Activated B cell treated with CpG ODN at 0.5 μM for 24 hours (primary cell): ENCODE data around the gene ROR1. TPM values are rescaled to one million over a fixed set of nuclear protein-coding genes. Genes with fewer than 3 reads are reported as not detected.

Source experiments
- ATAC-seq: fragments of 200-7000 bp; cut with Tn5 transposase; one replicate; pipeline ENCODE4 v1.10.0; 2021; ENCODE audit warnings: low read depth, mild to moderate bottlenecking, moderate library complexity
- CTCF ChIA-PET: fragments of 350-600 bp; sonication (Branson Sonifier 250); formaldehyde crosslinking; loops from one replicate; lab custom pipeline; 2021; ENCODE audit warnings: antibody characterized with exemption; lab: Charles Lee
- POLR2A ChIA-PET: fragments of 350-600 bp; sonication (Branson Sonifier 250); formaldehyde crosslinking; loops from one replicate; lab custom pipeline; 2021; ENCODE audit warnings: antibody characterized with exemption; lab: Charles Lee
- DNase-seq: peaks from one replicate; pipeline ENCODE4 v3.0.0; 2022
- H3K27ac Mint-ChIP-seq: one replicate; pipeline ENCODE4 v1.8.0; 2020; ENCODE audit warnings: mixed read lengths
- H3K27me3 Mint-ChIP-seq: one replicate; pipeline ENCODE4 v1.8.0; 2021; ENCODE audit warnings: mixed read lengths
- H3K36me3 Mint-ChIP-seq: one replicate; pipeline ENCODE4 v1.8.0; 2021; ENCODE audit warnings: low read depth, mixed read lengths
- H3K4me1 Mint-ChIP-seq: one replicate; pipeline ENCODE4 v1.8.0; 2021; ENCODE audit warnings: mixed read lengths
- H3K4me3 Mint-ChIP-seq: one replicate; pipeline ENCODE4 v1.8.0; 2020; ENCODE audit warnings: mild to moderate bottlenecking, mixed read lengths
- H3K9me3 Mint-ChIP-seq: one replicate; pipeline ENCODE4 v1.8.0; 2020; ENCODE audit warnings: mixed read lengths
- intact Hi-C: fragments of 100-400 bp; cut with micrococcal nuclease; formaldehyde crosslinking; loops from one replicate; pipeline ENCODE4 v1.15.1; 2024
- total RNA-seq: library from RNA; stranded (reverse); gene quantifications from 2 replicates; pipeline ENCODE4 v1.2.3, GENCODE V29; 2022
- TF ChIP-seq, protein P1 (sequence below): fragments of 200-600 bp; IDR thresholded peaks from one replicate; pipeline ENCODE4 v1.8.0; 2022; ENCODE audit warnings: antibody characterized with exemption, mild to moderate bottlenecking

The ROR1 gene
- total RNA-seq, 1 donor from 2014 or later: 2.2 TPM

GRCh38 chr1:63757334-63757733 is 16.5 kb upstream of the ROR1 start:
- no peaks in the 10 kb centered on the region for H3K9me3 Mint-ChIP-seq
- H3K4me3 Mint-ChIP-seq: no peak overlapping the region
- no peak for DNase-seq
- intact Hi-C loops: no loop called here
- ChIA-PET POLR2A (no interaction called here), CTCF (interaction anchor here (0.6 kb wide), 1 partner anchor 484 kb away, joined by 3 read pairs; no protein-coding TSS in a partner anchor)
- TF ChIP-seq, protein P1, sequence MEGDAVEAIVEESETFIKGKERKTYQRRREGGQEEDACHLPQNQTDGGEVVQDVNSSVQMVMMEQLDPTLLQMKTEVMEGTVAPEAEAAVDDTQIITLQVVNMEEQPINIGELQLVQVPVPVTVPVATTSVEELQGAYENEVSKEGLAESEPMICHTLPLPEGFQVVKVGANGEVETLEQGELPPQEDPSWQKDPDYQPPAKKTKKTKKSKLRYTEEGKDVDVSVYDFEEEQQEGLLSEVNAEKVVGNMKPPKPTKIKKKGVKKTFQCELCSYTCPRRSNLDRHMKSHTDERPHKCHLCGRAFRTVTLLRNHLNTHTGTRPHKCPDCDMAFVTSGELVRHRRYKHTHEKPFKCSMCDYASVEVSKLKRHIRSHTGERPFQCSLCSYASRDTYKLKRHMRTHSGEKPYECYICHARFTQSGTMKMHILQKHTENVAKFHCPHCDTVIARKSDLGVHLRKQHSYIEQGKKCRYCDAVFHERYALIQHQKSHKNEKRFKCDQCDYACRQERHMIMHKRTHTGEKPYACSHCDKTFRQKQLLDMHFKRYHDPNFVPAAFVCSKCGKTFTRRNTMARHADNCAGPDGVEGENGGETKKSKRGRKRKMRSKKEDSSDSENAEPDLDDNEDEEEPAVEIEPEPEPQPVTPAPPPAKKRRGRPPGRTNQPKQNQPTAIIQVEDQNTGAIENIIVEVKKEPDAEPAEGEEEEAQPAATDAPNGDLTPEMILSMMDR: no peak
- H3K27ac Mint-ChIP-seq: no peak overlapping the region
- H3K4me1 Mint-ChIP-seq: no peaks in the 10 kb centered on the region
- no peak for ATAC-seq
- no peaks in the 10 kb centered on the region for H3K27me3 Mint-ChIP-seq
- H3K36me3 Mint-ChIP-seq: no peaks in the 10 kb centered on the region

DNA sequence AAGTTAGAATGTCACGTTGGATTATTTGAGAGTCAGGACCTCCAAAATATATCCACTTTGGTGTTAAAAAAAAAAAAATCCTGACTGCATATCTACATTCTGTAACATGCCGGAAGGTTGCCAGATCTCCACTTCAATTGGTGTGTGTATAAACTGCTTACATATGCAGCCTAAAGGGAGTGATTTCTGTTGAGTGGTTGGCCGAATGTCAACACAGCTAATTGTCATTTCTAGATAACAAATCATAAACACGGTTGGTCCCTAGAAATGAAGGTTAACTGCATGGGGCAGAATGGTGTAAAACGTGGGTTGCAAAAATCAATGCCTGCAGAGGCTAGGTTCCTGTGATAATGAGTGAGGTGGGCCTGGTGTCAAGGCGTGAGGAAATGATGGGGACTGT is 15.0 kb upstream of the ROR1 start:
- no peak overlapping the region for H3K4me3 Mint-ChIP-seq
- intact Hi-C loops: no loop called here
- ATAC-seq: no peak
- POLR2A ChIA-PET: no interaction called here
- H3K36me3 Mint-ChIP-seq: no peaks in the 10 kb centered on the region
- H3K9me3 Mint-ChIP-seq: no peaks in the 10 kb centered on the region
- TF ChIP-seq, protein P1: no peak
- no peaks in the 10 kb centered on the region for H3K4me1 Mint-ChIP-seq
- H3K27ac Mint-ChIP-seq: no peak overlapping the region
- CTCF ChIA-PET: no interaction called here
- H3K27me3 Mint-ChIP-seq: no peaks in the 10 kb centered on the region
- no peak for DNase-seq

DNA sequence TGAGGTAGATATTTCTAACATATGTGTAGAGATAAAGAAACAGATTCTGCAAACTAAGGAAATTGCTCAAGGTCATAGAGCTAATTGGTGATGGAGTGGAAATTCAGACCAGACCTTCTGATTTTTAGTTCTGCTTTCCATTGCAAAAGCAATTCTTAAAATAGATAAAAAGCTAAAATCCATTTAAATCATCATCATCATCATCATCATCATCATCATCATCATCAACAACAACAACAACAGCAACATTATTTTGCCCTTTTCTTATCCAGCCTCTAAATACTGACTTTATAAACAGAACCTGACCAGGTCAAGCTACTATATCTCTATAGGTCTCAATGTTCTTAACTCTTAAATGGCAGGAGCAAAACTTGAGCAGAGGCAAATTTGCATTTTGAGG is 14.0 kb upstream of the ROR1 start:
- no peaks in the 10 kb centered on the region for H3K36me3 Mint-ChIP-seq
- DNase-seq (no peak), ATAC-seq (no peak)
- peaks cover 2% of the 10 kb centered on the region for H3K9me3 Mint-ChIP-seq
- POLR2A ChIA-PET: no interaction called here
- no peaks in the 10 kb centered on the region for H3K4me1 Mint-ChIP-seq
- H3K27me3 Mint-ChIP-seq: no peaks in the 10 kb centered on the region
- no peak overlapping the region for H3K4me3 Mint-ChIP-seq
- intact Hi-C loops: no loop called here
- no peak overlapping the region for H3K27ac Mint-ChIP-seq
- CTCF ChIA-PET: no interaction called here
- TF ChIP-seq, protein P1: no peak

DNA sequence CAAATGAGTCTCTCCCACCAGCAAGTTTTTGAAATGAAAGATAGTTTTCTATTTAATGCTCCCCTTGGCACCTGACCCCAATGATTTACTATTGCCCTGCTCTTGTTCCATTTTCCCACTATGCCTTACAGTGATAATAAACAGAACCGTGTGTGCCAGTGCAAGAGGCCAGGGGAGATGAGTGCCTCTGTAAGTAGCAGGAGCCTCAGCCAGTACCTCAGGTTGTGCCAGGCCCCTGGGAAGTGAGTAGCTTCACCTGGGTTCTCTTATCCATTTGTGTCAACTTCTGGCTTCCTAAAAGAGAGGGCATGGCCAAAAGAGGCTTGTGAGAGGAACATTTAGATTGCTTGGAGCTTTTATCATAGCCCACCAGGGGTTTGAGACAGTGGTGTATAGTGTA is 3.4 kb upstream of the ROR1 start:
- Mint-ChIP-seq H3K27ac (no peak overlapping the region), H3K4me1 (peaks cover 20% of the 10 kb centered on the region), H3K36me3 (no peaks in the 10 kb centered on the region), H3K9me3 (no peaks in the 10 kb centered on the region), H3K27me3 (peaks cover 28% of the 10 kb centered on the region), H3K4me3 (no peak overlapping the region)
- CTCF ChIA-PET: no interaction called here
- intact Hi-C loops: loop anchor here (5.0 kb wide), 1 partner anchor 477 kb away; no protein-coding TSS in a partner anchor
- POLR2A ChIA-PET: no interaction called here
- ATAC-seq: no peak
- TF ChIP-seq, protein P1: no peak
- DNase-seq: no peak

GRCh38 chr1:63772201-63772600 is 1.6 kb upstream of the ROR1 start:
- Mint-ChIP-seq H3K36me3 (no peaks in the 10 kb centered on the region), H3K9me3 (no peaks in the 10 kb centered on the region), H3K27ac (no peak overlapping the region), H3K4me3 (no peak overlapping the region), H3K27me3 (peaks cover 41% of the 10 kb centered on the region), H3K4me1 (peaks cover 22% of the 10 kb centered on the region)
- ChIA-PET POLR2A (no interaction called here), CTCF (interaction anchor here (1.7 to 2.4 kb wide), 2 partner anchors 143 to 365 kb away, joined by 7 to 14 read pairs; no protein-coding TSS in a partner anchor)
- intact Hi-C loops: loop anchor here (5.0 kb wide), 1 partner anchor 475 kb away; no protein-coding TSS in a partner anchor
- DNase-seq: no peak
- no peak for ATAC-seq
- TF ChIP-seq, protein P1: no peak
